ENCODE measurements around the gene PARD3. TPM values are rescaled to one million over a fixed set of nuclear protein-coding genes. Genes with fewer than 3 reads are reported as not detected.

Gene PARD3
- total and polyA plus RNA-seq, 2 donors (not counting 1 experiment from before 2014, with no cell fraction given): 24.0 to 46.4 TPM

- no peaks in the 10 kb centered on the region for H4K20me1 ChIP-seq (ENCODE audit: control insufficient read depth, extremely low read depth, insufficient read depth, low read length)
- H3K4me1 ChIP-seq (ENCODE audit: control insufficient read depth, extremely low read depth, insufficient read depth, low read length): no peaks in the 10 kb centered on the region
- no peak for DNase-seq (ENCODE audit: low read depth in 2 of 2)
- no peak overlapping the region for H3K27ac ChIP-seq (ENCODE audit: insufficient read depth, low read length)
- H3K36me3 ChIP-seq (ENCODE audit: control insufficient read depth, insufficient read depth, low read length): no peaks in the 10 kb centered on the region
- no peak for TF ChIP-seq EZH2 (IDR thresholded peaks at IDR 0.05; ENCODE audit: low read length, missing control alignments)
- TF ChIP-seq, protein P1, sequence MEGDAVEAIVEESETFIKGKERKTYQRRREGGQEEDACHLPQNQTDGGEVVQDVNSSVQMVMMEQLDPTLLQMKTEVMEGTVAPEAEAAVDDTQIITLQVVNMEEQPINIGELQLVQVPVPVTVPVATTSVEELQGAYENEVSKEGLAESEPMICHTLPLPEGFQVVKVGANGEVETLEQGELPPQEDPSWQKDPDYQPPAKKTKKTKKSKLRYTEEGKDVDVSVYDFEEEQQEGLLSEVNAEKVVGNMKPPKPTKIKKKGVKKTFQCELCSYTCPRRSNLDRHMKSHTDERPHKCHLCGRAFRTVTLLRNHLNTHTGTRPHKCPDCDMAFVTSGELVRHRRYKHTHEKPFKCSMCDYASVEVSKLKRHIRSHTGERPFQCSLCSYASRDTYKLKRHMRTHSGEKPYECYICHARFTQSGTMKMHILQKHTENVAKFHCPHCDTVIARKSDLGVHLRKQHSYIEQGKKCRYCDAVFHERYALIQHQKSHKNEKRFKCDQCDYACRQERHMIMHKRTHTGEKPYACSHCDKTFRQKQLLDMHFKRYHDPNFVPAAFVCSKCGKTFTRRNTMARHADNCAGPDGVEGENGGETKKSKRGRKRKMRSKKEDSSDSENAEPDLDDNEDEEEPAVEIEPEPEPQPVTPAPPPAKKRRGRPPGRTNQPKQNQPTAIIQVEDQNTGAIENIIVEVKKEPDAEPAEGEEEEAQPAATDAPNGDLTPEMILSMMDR (conservative IDR thresholded peaks at IDR 0.05 in 1 of 2, IDR thresholded peaks at IDR 0.05 in 1 of 2; ENCODE audit: low read depth in 1 of 2, low read length in 2 of 2): no peak
- H3K27me3 ChIP-seq (ENCODE audit: control insufficient read depth, insufficient read depth, low read length): no peaks in the 10 kb centered on the region
- no peaks in the 10 kb centered on the region for H3K9me3 ChIP-seq (ENCODE audit: control insufficient read depth, insufficient read depth, low read depth, low read length)
- no peak overlapping the region for H3K9ac ChIP-seq (ENCODE audit: insufficient read depth, low read length)
- no peak overlapping the region for H3K4me2 ChIP-seq (ENCODE audit: extremely low read depth, insufficient read depth, low read length)
- H3K79me2 ChIP-seq (ENCODE audit: control insufficient read depth, insufficient read depth, low read length): no peaks in the 10 kb centered on the region
- H3K4me3 ChIP-seq (replicated peaks in 1 of 4; ENCODE audit: control extremely low read depth in 1 of 4, insufficient read depth in 1 of 4, low read depth in 3 of 4, low read length in 4 of 4): no peak overlapping the region
- H2AFZ ChIP-seq (ENCODE audit: low read length): no peak overlapping the region
These were observed 213.4 kb downstream of the PARD3 start for GRCh38 chr10:34601691-34602090.

DNA sequence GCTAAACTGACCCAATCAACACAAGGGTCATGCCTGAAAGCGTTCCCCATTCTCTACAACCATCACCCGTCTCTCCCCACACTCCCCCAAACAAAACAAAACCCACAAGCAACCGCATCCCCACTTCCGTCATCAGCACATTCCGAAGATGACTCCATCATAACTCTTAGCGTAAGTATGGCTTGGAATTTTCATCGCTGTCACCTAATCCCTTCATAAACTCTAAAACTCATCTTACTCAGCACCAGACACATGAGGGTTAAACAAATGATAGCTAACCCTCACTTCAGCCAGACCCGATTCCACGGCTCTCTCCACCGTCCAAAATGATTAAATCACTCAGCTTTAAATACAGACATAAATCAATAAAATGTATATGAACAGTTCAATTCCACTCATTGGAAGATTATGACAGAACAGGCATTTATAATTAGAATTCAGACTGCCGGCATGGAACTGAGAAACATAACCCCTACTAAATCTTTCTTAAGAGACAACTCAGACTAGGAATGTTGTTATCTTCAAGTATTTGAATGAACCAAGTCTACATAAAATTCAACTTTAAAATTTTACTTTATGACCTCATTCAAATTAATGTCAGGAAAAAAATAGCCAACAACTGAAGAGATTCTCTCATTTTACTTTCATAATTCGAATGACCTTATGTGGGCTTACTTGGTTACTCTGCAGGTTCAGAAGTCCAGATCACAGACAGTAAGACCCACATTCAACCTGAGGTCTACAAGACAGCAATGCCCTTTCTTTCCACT is 215.9 kb downstream of the PARD3 start:
- TF ChIP-seq EZH2 (IDR thresholded peaks at IDR 0.05; ENCODE audit: low read length, missing control alignments): no peak
- TF ChIP-seq, protein P1 (conservative IDR thresholded peaks at IDR 0.05 in 1 of 2, IDR thresholded peaks at IDR 0.05 in 1 of 2; ENCODE audit: low read depth in 1 of 2, low read length in 2 of 2): no peak

GRCh38 chr10:34596351-34596750 is 218.7 kb downstream of the PARD3 start:
- Histone ChIP-seq H3K79me2 (ENCODE audit: control insufficient read depth, insufficient read depth, low read length) (no peaks in the 10 kb centered on the region), H3K4me2 (ENCODE audit: extremely low read depth, insufficient read depth, low read length) (no peak overlapping the region), H3K27me3 (ENCODE audit: control insufficient read depth, insufficient read depth, low read length) (no peaks in the 10 kb centered on the region), H3K27ac (ENCODE audit: insufficient read depth, low read length) (no peak overlapping the region), H3K4me1 (ENCODE audit: control insufficient read depth, extremely low read depth, insufficient read depth, low read length) (no peaks in the 10 kb centered on the region), H4K20me1 (ENCODE audit: control insufficient read depth, extremely low read depth, insufficient read depth, low read length) (no peaks in the 10 kb centered on the region), H3K9me3 (ENCODE audit: control insufficient read depth, insufficient read depth, low read depth, low read length) (no peaks in the 10 kb centered on the region), H3K9ac (ENCODE audit: insufficient read depth, low read length) (no peak overlapping the region), H3K36me3 (ENCODE audit: control insufficient read depth, insufficient read depth, low read length) (no peaks in the 10 kb centered on the region), H2AFZ (ENCODE audit: low read length) (no peak overlapping the region), H3K4me3 (replicated peaks in 1 of 4; ENCODE audit: control extremely low read depth in 1 of 4, insufficient read depth in 1 of 4, low read depth in 3 of 4, low read length in 4 of 4) (no peak overlapping the region)
- no peak for DNase-seq (ENCODE audit: low read depth in 2 of 2)
- TF ChIP-seq EZH2 (IDR thresholded peaks at IDR 0.05; ENCODE audit: low read length, missing control alignments): no peak
- TF ChIP-seq, protein P1 (conservative IDR thresholded peaks at IDR 0.05 in 1 of 2, IDR thresholded peaks at IDR 0.05 in 1 of 2; ENCODE audit: low read depth in 1 of 2, low read length in 2 of 2): no peak

More for the DNA sequence above, 215.9 kb downstream of the PARD3 start:
- Histone ChIP-seq H3K4me1 (ENCODE audit: control insufficient read depth, extremely low read depth, insufficient read depth, low read length) (no peaks in the 10 kb centered on the region), H2AFZ (ENCODE audit: low read length) (no peak overlapping the region), H3K4me2 (ENCODE audit: extremely low read depth, insufficient read depth, low read length) (no peak overlapping the region), H4K20me1 (ENCODE audit: control insufficient read depth, extremely low read depth, insufficient read depth, low read length) (no peaks in the 10 kb centered on the region), H3K9ac (ENCODE audit: insufficient read depth, low read length) (no peak overlapping the region), H3K27me3 (ENCODE audit: control insufficient read depth, insufficient read depth, low read length) (no peaks in the 10 kb centered on the region), H3K27ac (ENCODE audit: insufficient read depth, low read length) (no peak overlapping the region), H3K79me2 (ENCODE audit: control insufficient read depth, insufficient read depth, low read length) (no peaks in the 10 kb centered on the region), H3K9me3 (ENCODE audit: control insufficient read depth, insufficient read depth, low read depth, low read length) (no peaks in the 10 kb centered on the region), H3K36me3 (ENCODE audit: control insufficient read depth, insufficient read depth, low read length) (no peaks in the 10 kb centered on the region), H3K4me3 (replicated peaks in 1 of 4; ENCODE audit: control extremely low read depth in 1 of 4, insufficient read depth in 1 of 4, low read depth in 3 of 4, low read length in 4 of 4) (no peak overlapping the region)
- DNase-seq (ENCODE audit: low read depth in 2 of 2): peak; percentile 56 to 69

Data from fibroblast of lung (primary cell).